ENCODE results near the gene KRTAP17-1. TPM values are rescaled to one million over a fixed set of nuclear protein-coding genes. Genes with fewer than 3 reads are reported as not detected.
"Not testable (repeated sequence)": the region's sequence is repeated elsewhere in the genome, so short reads cannot be mapped to it uniquely, and the experiment has no call there.

KRTAP17-1 gene
- total RNA-seq, 2 donors from 2014 or later: not detected

GRCh38 chr17:41275648-41276190, 39.8 kb downstream of the KRTAP17-1 start, which contains the start of gene KRTAP9-7:
Gene KRTAP9-7, plus strand, starts transcription at chr17:41275698. Its CDS starts 0 bp downstream, at chr17:41275698.
- not testable (repeated sequence) for H3K27ac Mint-ChIP-seq; H3K9me3 ChIP-seq (ENCODE audit: control insufficient read depth, low read length, poor library complexity, severe bottlenecking); H3K4me3 Mint-ChIP-seq; H3K36me3 Mint-ChIP-seq (ENCODE audit: low read depth); DNase-seq; ATAC-seq
- peaks cover 11% of the 10 kb centered on the region for H3K4me1 Mint-ChIP-seq
- peaks cover 33% of the 10 kb centered on the region for H3K27me3 Mint-ChIP-seq

GRCh38 chr17:41271858-41272257, 43.7 kb downstream of the KRTAP17-1 start:
- DNase-seq (no peak), ATAC-seq (no peak)
- H3K27ac Mint-ChIP-seq: no peak overlapping the region
- H3K9me3 ChIP-seq (ENCODE audit: control insufficient read depth, low read length, poor library complexity, severe bottlenecking): no peaks in the 10 kb centered on the region
- peaks cover 11% of the 10 kb centered on the region for H3K4me1 Mint-ChIP-seq
- peaks cover 17% of the 10 kb centered on the region for H3K27me3 Mint-ChIP-seq
- H3K4me3 Mint-ChIP-seq: no peak overlapping the region
- H3K36me3 Mint-ChIP-seq (ENCODE audit: low read depth): no peaks in the 10 kb centered on the region

GRCh38 chr17:41271323-41271722, 44.2 kb downstream of the KRTAP17-1 start:
- ATAC-seq; H3K4me3 Mint-ChIP-seq; H3K27ac Mint-ChIP-seq; H3K4me1 Mint-ChIP-seq; H3K36me3 Mint-ChIP-seq (ENCODE audit: low read depth); H3K9me3 ChIP-seq (ENCODE audit: control insufficient read depth, low read length, poor library complexity, severe bottlenecking); DNase-seq: not testable (repeated sequence)
- peaks cover 15% of the 10 kb centered on the region for H3K27me3 Mint-ChIP-seq

GRCh38 chr17:41267711-41268110, 47.8 kb downstream of the KRTAP17-1 start:
- Mint-ChIP-seq H3K36me3 (ENCODE audit: low read depth) (no peaks in the 10 kb centered on the region), H3K4me3 (no peak overlapping the region), H3K4me1 (peaks cover 4% of the 10 kb centered on the region), H3K27me3 (peaks cover 12% of the 10 kb centered on the region), H3K27ac (no peak overlapping the region)
- no peaks in the 10 kb centered on the region for H3K9me3 ChIP-seq (ENCODE audit: control insufficient read depth, low read length, poor library complexity, severe bottlenecking)
- ATAC-seq (no peak), DNase-seq (no peak)

GRCh38 chr17:41265078-41265477, 50.4 kb downstream of the KRTAP17-1 start, which contains the start of gene KRTAP9-6:
Gene KRTAP9-6, plus strand, starts transcription at chr17:41265378. Its CDS starts 0 bp downstream, at chr17:41265378.
- no peak for ATAC-seq
- peaks cover 23% of the 10 kb centered on the region for H3K27me3 Mint-ChIP-seq
- H3K4me3 Mint-ChIP-seq: no peak within 1 kb of the TSS
- no peaks in the 10 kb centered on the region for H3K36me3 Mint-ChIP-seq (ENCODE audit: low read depth)
- DNase-seq: no peak
- no peaks in the 10 kb centered on the region for H3K9me3 ChIP-seq (ENCODE audit: control insufficient read depth, low read length, poor library complexity, severe bottlenecking)
- peaks cover 2% of the 10 kb centered on the region for H3K4me1 Mint-ChIP-seq
- no peak within 1 kb of the TSS for H3K27ac Mint-ChIP-seq

Other genes with a start within 250 kb of the KRTAP17-1 start
- not detected for gene KRTAP2-4, start 249.8 kb downstream of the KRTAP17-1 start, total RNA-seq
- gene KRTAP4-7, start 231.6 kb downstream of the KRTAP17-1 start, total RNA-seq: not detected
- gene KRTAP4-8, start 217.6 kb downstream of the KRTAP17-1 start, total RNA-seq: not detected
- not detected for gene KRTAP4-16, start 213.5 kb downstream of the KRTAP17-1 start, total RNA-seq
- not detected for gene KRTAP4-9, start 210.3 kb downstream of the KRTAP17-1 start, total RNA-seq
- gene KRTAP4-11, start 197.3 kb downstream of the KRTAP17-1 start, total RNA-seq: not detected
- not detected for gene KRTAP4-12, start 191.5 kb downstream of the KRTAP17-1 start, total RNA-seq
- not detected for gene KRTAP4-6, start 175.2 kb downstream of the KRTAP17-1 start, total RNA-seq
- not detected for gene KRTAP4-5, start 165.9 kb downstream of the KRTAP17-1 start, total RNA-seq
- gene KRTAP4-4, start 155.0 kb downstream of the KRTAP17-1 start, total RNA-seq: not detected
- gene KRTAP4-3, start 147.5 kb downstream of the KRTAP17-1 start, total RNA-seq: not detected
- gene KRTAP4-2, start 137.5 kb downstream of the KRTAP17-1 start, total RNA-seq: not detected
- not detected for gene KRTAP4-1, start 130.8 kb downstream of the KRTAP17-1 start, total RNA-seq
- not detected for gene KRTAP9-1, start 125.8 kb downstream of the KRTAP17-1 start, total RNA-seq
- not detected for gene KRTAP9-2, start 89.1 kb downstream of the KRTAP17-1 start, total RNA-seq
- gene KRTAP9-3, start 83.3 kb downstream of the KRTAP17-1 start, total RNA-seq: not detected
- not detected for gene KRTAP9-8, start 77.7 kb downstream of the KRTAP17-1 start, total RNA-seq
- gene KRTAP9-4, start 66.0 kb downstream of the KRTAP17-1 start, total RNA-seq: not detected
- gene KRTAP9-9, start 60.3 kb downstream of the KRTAP17-1 start, total RNA-seq: not detected
- not detected for gene KRTAP9-6, start 50.3 kb downstream of the KRTAP17-1 start, total RNA-seq
- gene KRTAP9-7, start 40.0 kb downstream of the KRTAP17-1 start, total RNA-seq: not detected
- not detected for gene KRTAP29-1, start 12.9 kb downstream of the KRTAP17-1 start, total RNA-seq
- under 1 TPM; 0.17 to 0.34 TPM for gene KRTAP16-1, start 6.4 kb downstream of the KRTAP17-1 start, total RNA-seq
- not detected for gene KRT33A, start 35.1 kb upstream of the KRTAP17-1 start, total RNA-seq
- not detected for gene KRT33B, start 54.1 kb upstream of the KRTAP17-1 start, total RNA-seq
- not detected for gene KRT34, start 66.6 kb upstream of the KRTAP17-1 start, total RNA-seq
- not detected for gene KRT31, start 81.9 kb upstream of the KRTAP17-1 start, total RNA-seq
- not detected for gene KRT37, start 108.9 kb upstream of the KRTAP17-1 start, total RNA-seq
- not detected for gene KRT38, start 125.3 kb upstream of the KRTAP17-1 start, total RNA-seq
- gene KRT32, start 151.7 kb upstream of the KRTAP17-1 start, total RNA-seq: not detected
- not detected for gene KRT35, start 165.4 kb upstream of the KRTAP17-1 start, total RNA-seq
- not detected for gene KRT36, start 174.2 kb upstream of the KRTAP17-1 start, total RNA-seq
- gene KRT13, start 189.9 kb upstream of the KRTAP17-1 start, total RNA-seq: not detected
- gene KRT15, start 203.2 kb upstream of the KRTAP17-1 start, total RNA-seq: not detected
- gene KRT19, start 212.6 kb upstream of the KRTAP17-1 start, total RNA-seq: not detected

All from T-helper 17 cell (primary cell).